K562 (cell line): ENCODE measurements around the gene OXSR1. TPM values are rescaled to one million over a fixed set of nuclear protein-coding genes. Genes with fewer than 3 reads are reported as not detected.
A peak's percentile ranks its signal among the peaks of the same experiment; 100 is the strongest.

ENCODE experiments used
- ATAC-seq: fragments of 200-7000 bp; cut with Tn5 transposase; 3 replicates; pipeline ENCODE4 v1.9.1; 2020; ENCODE audit warnings: moderate library complexity
- BruUV-seq: library from RNA; stranded (reverse); fragments of 400-500 nt; replicated peaks from 2 replicates; lab custom pipeline; 2021; lab: Mats Ljungman, UMichigan
- CTCF ChIA-PET: fragments of 300-600 bp; formaldehyde crosslinking; extraction: SDS; loops from one replicate; lab custom pipeline; 2021; ENCODE audit warnings: low intra/inter-chr PET ratio; lab: Yijun Ruan, JAX
- POLR2A ChIA-PET: fragments of 300-600, 350-650 bp; sonication (Branson Sonifier 250); formaldehyde crosslinking; extraction: SDS; loops from one replicate; lab custom pipeline; 2021; ENCODE audit warnings: antibody characterized with exemption, inconsistent platforms; lab: Yijun Ruan, JAX
- DNase-seq, 4 experiments: peaks; one replicate each; pipeline versions ENCODE4 v3.0.0 to v3.0.0-alpha.2; 2011 to 2018; ENCODE audit warnings: low spot score in 3 of 4, mixed read lengths in 3 of 4; ENCODE audit errors: extremely low read depth in 1 of 4
- FAIRE-seq: peaks from 2 replicates; lab custom pipeline; 2011; peaks lifted over from hg19 to GRCh38; lab: Jason Lieb, UNC
- H2AFZ ChIP-seq: 2 replicates; pipeline ENCODE4 v1.6.0; 2011; ENCODE audit warnings: low read depth, low read length, control low read depth, inconsistent platforms
- H3K27ac ChIP-seq: fragments of 200-600 bp; 3 replicates; pipeline ENCODE4 v1.8.0; 2011; ENCODE audit warnings: low read depth, mild to moderate bottlenecking, control low read depth, inconsistent platforms, low read length, moderate library complexity, mixed read lengths; ENCODE audit errors: extremely low read depth
- H3K27me3 ChIP-seq, 2 experiments: fragments of 300-600 bp in 1 of 2; 2 replicates in 1 of 2; 3 replicates in 1 of 2; pipeline versions ENCODE4 v1.6.0 to v1.8.0; 2011; ENCODE audit warnings: inconsistent platforms in 2 of 2, low read length in 2 of 2, mild to moderate bottlenecking in 1 of 2, mixed read lengths in 1 of 2, moderate library complexity in 1 of 2; ENCODE audit not compliant: control insufficient read depth in 2 of 2, insufficient read depth in 2 of 2
- H3K36me3 ChIP-seq: fragments of 300-600 bp; 3 replicates; pipeline ENCODE4 v1.8.0; 2011; ENCODE audit warnings: mild to moderate bottlenecking, low read length, inconsistent platforms; ENCODE audit not compliant: control insufficient read depth, insufficient read depth
- H3K4me1 ChIP-seq, 2 experiments: fragments of 200-600 bp in 1 of 2; replicated peaks in 1 of 2; 2 replicates in 1 of 2; 3 replicates in 1 of 2; pipeline versions ENCODE4 v1.5.1 to v1.8.0; 2011; ENCODE audit warnings: inconsistent platforms in 2 of 2, low read length in 2 of 2, mild to moderate bottlenecking in 1 of 2, mixed read lengths in 1 of 2, moderate library complexity in 1 of 2; ENCODE audit not compliant: control insufficient read depth in 2 of 2, insufficient read depth in 2 of 2
- H3K4me2 ChIP-seq: 2 replicates; pipeline ENCODE4 v1.6.1; 2011; ENCODE audit warnings: low read length, control low read depth, inconsistent platforms, mixed read lengths; ENCODE audit not compliant: insufficient read depth
- H3K4me3 ChIP-seq: fragments of 200-600 bp; sonication (generic), shearing (Covaris generic); 2 replicates; pipeline ENCODE4 v1.5.1; 2016; ENCODE audit warnings: control low read depth, inconsistent platforms
- H3K79me2 ChIP-seq: fragments of 200-600 bp; 3 replicates; pipeline ENCODE4 v1.8.0; 2011; ENCODE audit warnings: low read length, inconsistent platforms; ENCODE audit not compliant: control insufficient read depth, insufficient read depth
- H3K9ac ChIP-seq, 2 experiments: 2 replicates each; pipeline versions ENCODE4 v1.6.0 to v1.6.1; 2011; ENCODE audit warnings: low read depth in 2 of 2, low read length in 2 of 2, control low read depth in 1 of 2, inconsistent platforms in 1 of 2, mild to moderate bottlenecking in 1 of 2, mixed read lengths in 1 of 2; ENCODE audit not compliant: insufficient read depth in 1 of 2
- H3K9me1 ChIP-seq: one replicate; pipeline ENCODE4 v1.6.0; 2011; ENCODE audit warnings: inconsistent platforms, mild to moderate bottlenecking, low read length, moderate library complexity; ENCODE audit not compliant: control insufficient read depth, insufficient read depth
- H3K9me3 ChIP-seq: replicated peaks from 2 replicates; pipeline ENCODE4 v1.5.1; 2011; ENCODE audit warnings: low read depth, low read length, inconsistent platforms; ENCODE audit not compliant: control insufficient read depth, insufficient read depth
- H4K20me1 ChIP-seq: replicated peaks from 2 replicates; pipeline ENCODE4 v1.6.1; 2011; ENCODE audit warnings: low read length, inconsistent platforms, mixed read lengths; ENCODE audit not compliant: control insufficient read depth, insufficient read depth
- BMI1 ChIP-seq: fragments of 150-350 bp; IDR thresholded peaks from 2 replicates; pipeline ENCODE4 v1.6.1; 2014; ENCODE audit warnings: low read length
- CREBBP ChIP-seq: IDR thresholded peaks from one replicate; pipeline ENCODE4 v1.6.1; 2012; ENCODE audit warnings: low read depth, mild to moderate bottlenecking, control low read depth, inconsistent platforms, low read length
- L3MBTL2 ChIP-seq: fragments of 450-650 bp; IDR thresholded peaks from 2 replicates; pipeline ENCODE4 v1.6.1; 2016; ENCODE audit warnings: mild to moderate bottlenecking, moderate library complexity
- PHB2 ChIP-seq: fragments of 450-650 bp; IDR thresholded peaks from 2 replicates; pipeline ENCODE4 v1.6.1; 2017; ENCODE audit warnings: low read depth
- POLR2G ChIP-seq: fragments of 200-400 bp; formaldehyde crosslinking; IDR thresholded peaks from 2 replicates; pipeline ENCODE4 v1.6.1; 2017; ENCODE audit warnings: low read depth, mild to moderate bottlenecking, antibody characterized with exemption, low read length, moderate library complexity
- SMARCE1 ChIP-seq: fragments of 450-650 bp; IDR thresholded peaks from 2 replicates; pipeline ENCODE4 v1.7.1; 2016; ENCODE audit warnings: mild to moderate bottlenecking
- ZFX ChIP-seq: sonication (generic); formaldehyde crosslinking; IDR thresholded peaks from 2 replicates; pipeline ENCODE4 v1.8.0; 2022; ENCODE audit warnings: mild to moderate bottlenecking, missing genetic modification reagents, moderate library complexity
- ZNF184 ChIP-seq: sonication (generic); formaldehyde crosslinking; IDR thresholded peaks from 2 replicates; pipeline ENCODE4 v1.5.0; 2020; ENCODE audit warnings: missing genetic modification reagents
- WGBS: fragments of 100-300 bp; shearing (Covaris generic); methylation state at CpG from one replicate; pipeline ENCODE4 v1.1.6; 2016; ENCODE audit warnings: low coverage, mixed read lengths; ENCODE audit not compliant: insufficient coverage; ENCODE audit errors: missing lambda C conversion rate; 5-methylcytosine and 5-hydroxymethylcytosine counted together
- in situ Hi-C: fragments of 300-500 bp; cut with MboI; formaldehyde crosslinking; loops from 4 replicates; pipeline ENCODE4 v1.15.0; 2018; ENCODE audit warnings: inconsistent platforms, mixed read lengths
- intact Hi-C: fragments of 100-400 bp; cut with micrococcal nuclease; formaldehyde crosslinking; loops from 2 replicates; pipeline ENCODE4 v1.14.2; 2022
- polyA plus RNA-seq, 8 experiments: library from polyadenylated mRNA; depleted of rRNA in 4 of 8; stranded (reverse) in 5 of 8; unstranded in 3 of 8; fragments of >200 nt; fragmentation: Nextera tagmentation in 2 of 8; fragmentation: Illumina TruSeq in 1 of 8; extraction: Ambion mirVana in 2 of 8; extraction: Trizol in 1 of 8; gene quantifications; 2 replicates each; pipeline versions ENCODE4 v1.2.1 to v1.2.3, GENCODE V29; 2011 to 2014; ENCODE audit warnings: inconsistent platforms in 1 of 8, missing spikeins in 1 of 8
- total RNA-seq, 7 experiments: library from RNA; depleted of rRNA in 6 of 7; stranded (reverse); fragments of >200 nt in 6 of 7; fragmentation: Illumina TruSeq in 2 of 7; extraction: Trizol in 2 of 7; gene quantifications; 2 replicates each; pipeline versions ENCODE4 v1.2.1 to v1.2.3, GENCODE V29; 2011 to 2021; ENCODE audit warnings: low replicate concordance in 1 of 7

The OXSR1 gene
- total and polyA plus RNA-seq, 9 of the 15 experiments (the other 6 are each of a cell fraction or from before 2014, with no cell fraction given): 15.7 to 87.6 (median 48.7) TPM

GRCh38 chr3:38121451-38121831 lies 43.9 kb upstream of the OXSR1 start:
- ATAC-seq (no peak), DNase-seq (no peak), FAIRE-seq (no peak)
- intact Hi-C loops (no loop called here), in situ Hi-C loops (no loop called here)
- no peaks in the 10 kb centered on the region for H3K9me3 ChIP-seq
- WGBS: 90% methylated on average over 7 of the region's 9 CpGs
- H3K9me1 ChIP-seq: no peaks in the 10 kb centered on the region
- peaks cover 0 to 5% of the 10 kb centered on the region in 2 experiments; a peak in 1 of 5 replicates for H3K27me3 ChIP-seq
- no peak overlapping the region for H3K27ac ChIP-seq
- no peak overlapping the region; a peak in 1 of 4 replicates for H3K9ac ChIP-seq
- TF ChIP-seq ZNF184 (CRISPR knock-in tag) (no peak), PHB2 (no peak), BMI1 (no peak), L3MBTL2 (no peak), POLR2G (peak; percentile 50; the same call in 1 of the 2 replicates), SMARCE1 (no peak), ZFX (CRISPR knock-in tag) (no peak), CREBBP (no peak)
- H3K4me2 ChIP-seq: no peak overlapping the region
- no peak overlapping the region for H2AFZ ChIP-seq
- H4K20me1 ChIP-seq: peaks cover 6% of the 10 kb centered on the region
- no TSS peak for BruUV-seq
- H3K4me1 ChIP-seq: peaks cover 0 to 25% of the 10 kb centered on the region in 2 experiments; a peak in 3 of 5 replicates
- ChIA-PET CTCF (no interaction called here), POLR2A (interaction anchor here (0.6 to 1.0 kb wide), 2 partner anchors 91 to 124 kb away, joined by 4 to 5 read pairs; no protein-coding TSS in a partner anchor)
- H3K36me3 ChIP-seq: peaks cover 57% of the 10 kb centered on the region; the same call in 2 of the 3 replicates
- no peaks in the 10 kb centered on the region for H3K79me2 ChIP-seq
- no peak overlapping the region for H3K4me3 ChIP-seq
